ENCODE results near the gene MACROD2.

MACROD2 gene

DNA sequence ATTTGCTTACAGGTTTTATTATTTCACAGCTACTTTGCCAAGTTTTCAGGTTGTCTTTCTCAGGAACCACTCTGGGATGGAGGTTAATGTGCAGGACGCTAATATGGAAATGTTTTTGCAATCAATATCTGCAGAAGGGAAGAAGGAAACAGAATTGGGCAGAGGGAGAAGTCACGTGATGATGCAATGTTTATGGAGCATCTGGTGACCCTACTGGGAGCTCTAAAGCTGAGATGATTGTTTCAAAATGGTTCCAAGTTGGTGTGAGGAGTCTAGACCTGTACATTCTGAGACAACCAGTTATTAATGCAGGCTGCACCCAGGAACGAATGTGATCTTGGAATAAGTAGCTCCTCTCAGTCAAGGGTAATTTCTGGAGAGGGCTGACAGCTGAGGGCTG is 1247.5 kb downstream of the MACROD2 start (continued):
- no peak for TF ChIP-seq KLF7 (tag by site-specific recombination; IDR thresholded peaks at IDR 0.05; ENCODE audit: borderline replicate concordance)

DNA sequence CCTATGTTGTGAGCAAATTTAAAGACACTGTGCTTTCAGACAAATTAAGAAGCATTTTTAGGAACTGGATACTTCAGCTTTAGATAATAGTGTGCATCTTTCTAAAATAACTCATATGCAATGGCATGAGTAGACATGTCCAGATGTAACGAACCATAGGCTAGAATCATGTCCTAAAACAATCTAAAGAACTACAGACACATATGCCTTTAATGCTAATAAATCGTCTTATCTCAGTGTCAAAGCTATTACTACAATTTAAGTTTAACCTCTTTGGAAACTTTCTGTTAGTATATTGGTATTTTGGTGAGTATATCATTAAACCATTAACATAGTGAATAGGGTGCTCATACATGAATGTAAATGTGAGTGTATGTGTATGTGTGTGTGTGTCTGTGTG is 1250.6 kb downstream of the MACROD2 start:
- TF ChIP-seq SCRT1 (tag by site-specific recombination; IDR thresholded peaks at IDR 0.05; ENCODE audit: borderline replicate concordance) (no peak), ZFP69B (tag by site-specific recombination; IDR thresholded peaks at IDR 0.05) (no peak), ZNF19 (tag by site-specific recombination; IDR thresholded peaks at IDR 0.05; ENCODE audit: low read depth) (no peak), ZNF112 (tag by site-specific recombination; IDR thresholded peaks at IDR 0.05) (no peak), SP3 (tag by site-specific recombination; IDR thresholded peaks at IDR 0.05) (no peak), ZBTB17 (tag by site-specific recombination; IDR thresholded peaks at IDR 0.05) (no peak), ZBTB21 (tag by site-specific recombination; IDR thresholded peaks at IDR 0.05) (no peak), ZNF510 (tag by site-specific recombination; IDR thresholded peaks at IDR 0.05; ENCODE audit: insufficient replicate concordance) (no peak), ZNF24 (tag by site-specific recombination; IDR thresholded peaks at IDR 0.05) (no peak), ZNF324 (tag by site-specific recombination; IDR thresholded peaks at IDR 0.05) (no peak), ZNF670 (tag by site-specific recombination; IDR thresholded peaks at IDR 0.05; ENCODE audit: low read depth) (no peak), ZFP37 (tag by site-specific recombination; IDR thresholded peaks at IDR 0.05) (no peak), HOXC10 (CRISPR knock-in tag; IDR thresholded peaks at IDR 0.05) (no peak)
- TF ChIP-seq, protein P1, sequence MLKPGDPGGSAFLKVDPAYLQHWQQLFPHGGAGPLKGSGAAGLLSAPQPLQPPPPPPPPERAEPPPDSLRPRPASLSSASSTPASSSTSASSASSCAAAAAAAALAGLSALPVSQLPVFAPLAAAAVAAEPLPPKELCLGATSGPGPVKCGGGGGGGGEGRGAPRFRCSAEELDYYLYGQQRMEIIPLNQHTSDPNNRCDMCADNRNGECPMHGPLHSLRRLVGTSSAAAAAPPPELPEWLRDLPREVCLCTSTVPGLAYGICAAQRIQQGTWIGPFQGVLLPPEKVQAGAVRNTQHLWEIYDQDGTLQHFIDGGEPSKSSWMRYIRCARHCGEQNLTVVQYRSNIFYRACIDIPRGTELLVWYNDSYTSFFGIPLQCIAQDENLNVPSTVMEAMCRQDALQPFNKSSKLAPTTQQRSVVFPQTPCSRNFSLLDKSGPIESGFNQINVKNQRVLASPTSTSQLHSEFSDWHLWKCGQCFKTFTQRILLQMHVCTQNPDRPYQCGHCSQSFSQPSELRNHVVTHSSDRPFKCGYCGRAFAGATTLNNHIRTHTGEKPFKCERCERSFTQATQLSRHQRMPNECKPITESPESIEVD (tag by site-specific recombination; IDR thresholded peaks at IDR 0.05), result no peak
- TF ChIP-seq, protein P2, sequence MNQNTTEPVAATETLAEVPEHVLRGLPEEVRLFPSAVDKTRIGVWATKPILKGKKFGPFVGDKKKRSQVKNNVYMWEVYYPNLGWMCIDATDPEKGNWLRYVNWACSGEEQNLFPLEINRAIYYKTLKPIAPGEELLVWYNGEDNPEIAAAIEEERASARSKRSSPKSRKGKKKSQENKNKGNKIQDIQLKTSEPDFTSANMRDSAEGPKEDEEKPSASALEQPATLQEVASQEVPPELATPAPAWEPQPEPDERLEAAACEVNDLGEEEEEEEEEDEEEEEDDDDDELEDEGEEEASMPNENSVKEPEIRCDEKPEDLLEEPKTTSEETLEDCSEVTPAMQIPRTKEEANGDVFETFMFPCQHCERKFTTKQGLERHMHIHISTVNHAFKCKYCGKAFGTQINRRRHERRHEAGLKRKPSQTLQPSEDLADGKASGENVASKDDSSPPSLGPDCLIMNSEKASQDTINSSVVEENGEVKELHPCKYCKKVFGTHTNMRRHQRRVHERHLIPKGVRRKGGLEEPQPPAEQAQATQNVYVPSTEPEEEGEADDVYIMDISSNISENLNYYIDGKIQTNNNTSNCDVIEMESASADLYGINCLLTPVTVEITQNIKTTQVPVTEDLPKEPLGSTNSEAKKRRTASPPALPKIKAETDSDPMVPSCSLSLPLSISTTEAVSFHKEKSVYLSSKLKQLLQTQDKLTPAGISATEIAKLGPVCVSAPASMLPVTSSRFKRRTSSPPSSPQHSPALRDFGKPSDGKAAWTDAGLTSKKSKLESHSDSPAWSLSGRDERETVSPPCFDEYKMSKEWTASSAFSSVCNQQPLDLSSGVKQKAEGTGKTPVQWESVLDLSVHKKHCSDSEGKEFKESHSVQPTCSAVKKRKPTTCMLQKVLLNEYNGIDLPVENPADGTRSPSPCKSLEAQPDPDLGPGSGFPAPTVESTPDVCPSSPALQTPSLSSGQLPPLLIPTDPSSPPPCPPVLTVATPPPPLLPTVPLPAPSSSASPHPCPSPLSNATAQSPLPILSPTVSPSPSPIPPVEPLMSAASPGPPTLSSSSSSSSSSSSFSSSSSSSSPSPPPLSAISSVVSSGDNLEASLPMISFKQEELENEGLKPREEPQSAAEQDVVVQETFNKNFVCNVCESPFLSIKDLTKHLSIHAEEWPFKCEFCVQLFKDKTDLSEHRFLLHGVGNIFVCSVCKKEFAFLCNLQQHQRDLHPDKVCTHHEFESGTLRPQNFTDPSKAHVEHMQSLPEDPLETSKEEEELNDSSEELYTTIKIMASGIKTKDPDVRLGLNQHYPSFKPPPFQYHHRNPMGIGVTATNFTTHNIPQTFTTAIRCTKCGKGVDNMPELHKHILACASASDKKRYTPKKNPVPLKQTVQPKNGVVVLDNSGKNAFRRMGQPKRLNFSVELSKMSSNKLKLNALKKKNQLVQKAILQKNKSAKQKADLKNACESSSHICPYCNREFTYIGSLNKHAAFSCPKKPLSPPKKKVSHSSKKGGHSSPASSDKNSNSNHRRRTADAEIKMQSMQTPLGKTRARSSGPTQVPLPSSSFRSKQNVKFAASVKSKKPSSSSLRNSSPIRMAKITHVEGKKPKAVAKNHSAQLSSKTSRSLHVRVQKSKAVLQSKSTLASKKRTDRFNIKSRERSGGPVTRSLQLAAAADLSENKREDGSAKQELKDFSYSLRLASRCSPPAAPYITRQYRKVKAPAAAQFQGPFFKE (tag by site-specific recombination; IDR thresholded peaks at IDR 0.05; ENCODE audit: borderline replicate concordance), result no peak
- TF ChIP-seq, protein P3, sequence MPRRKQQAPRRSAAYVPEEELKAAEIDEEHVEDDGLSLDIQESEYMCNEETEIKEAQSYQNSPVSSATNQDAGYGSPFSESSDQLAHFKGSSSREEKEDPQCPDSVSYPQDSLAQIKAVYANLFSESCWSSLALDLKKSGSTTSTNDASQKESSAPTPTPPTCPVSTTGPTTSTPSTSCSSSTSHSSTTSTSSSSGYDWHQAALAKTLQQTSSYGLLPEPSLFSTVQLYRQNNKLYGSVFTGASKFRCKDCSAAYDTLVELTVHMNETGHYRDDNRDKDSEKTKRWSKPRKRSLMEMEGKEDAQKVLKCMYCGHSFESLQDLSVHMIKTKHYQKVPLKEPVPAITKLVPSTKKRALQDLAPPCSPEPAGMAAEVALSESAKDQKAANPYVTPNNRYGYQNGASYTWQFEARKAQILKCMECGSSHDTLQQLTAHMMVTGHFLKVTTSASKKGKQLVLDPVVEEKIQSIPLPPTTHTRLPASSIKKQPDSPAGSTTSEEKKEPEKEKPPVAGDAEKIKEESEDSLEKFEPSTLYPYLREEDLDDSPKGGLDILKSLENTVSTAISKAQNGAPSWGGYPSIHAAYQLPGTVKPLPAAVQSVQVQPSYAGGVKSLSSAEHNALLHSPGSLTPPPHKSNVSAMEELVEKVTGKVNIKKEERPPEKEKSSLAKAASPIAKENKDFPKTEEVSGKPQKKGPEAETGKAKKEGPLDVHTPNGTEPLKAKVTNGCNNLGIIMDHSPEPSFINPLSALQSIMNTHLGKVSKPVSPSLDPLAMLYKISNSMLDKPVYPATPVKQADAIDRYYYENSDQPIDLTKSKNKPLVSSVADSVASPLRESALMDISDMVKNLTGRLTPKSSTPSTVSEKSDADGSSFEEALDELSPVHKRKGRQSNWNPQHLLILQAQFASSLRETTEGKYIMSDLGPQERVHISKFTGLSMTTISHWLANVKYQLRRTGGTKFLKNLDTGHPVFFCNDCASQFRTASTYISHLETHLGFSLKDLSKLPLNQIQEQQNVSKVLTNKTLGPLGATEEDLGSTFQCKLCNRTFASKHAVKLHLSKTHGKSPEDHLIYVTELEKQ (tag by site-specific recombination; IDR thresholded peaks at IDR 0.05; ENCODE audit: borderline replicate concordance), result no peak
- TF ChIP-seq, protein P4, sequence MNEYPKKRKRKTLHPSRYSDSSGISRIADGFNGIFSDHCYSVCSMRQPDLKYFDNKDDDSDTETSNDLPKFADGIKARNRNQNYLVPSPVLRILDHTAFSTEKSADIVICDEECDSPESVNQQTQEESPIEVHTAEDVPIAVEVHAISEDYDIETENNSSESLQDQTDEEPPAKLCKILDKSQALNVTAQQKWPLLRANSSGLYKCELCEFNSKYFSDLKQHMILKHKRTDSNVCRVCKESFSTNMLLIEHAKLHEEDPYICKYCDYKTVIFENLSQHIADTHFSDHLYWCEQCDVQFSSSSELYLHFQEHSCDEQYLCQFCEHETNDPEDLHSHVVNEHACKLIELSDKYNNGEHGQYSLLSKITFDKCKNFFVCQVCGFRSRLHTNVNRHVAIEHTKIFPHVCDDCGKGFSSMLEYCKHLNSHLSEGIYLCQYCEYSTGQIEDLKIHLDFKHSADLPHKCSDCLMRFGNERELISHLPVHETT (tag by site-specific recombination; IDR thresholded peaks at IDR 0.05), result no peak
- TF ChIP-seq, protein P5, sequence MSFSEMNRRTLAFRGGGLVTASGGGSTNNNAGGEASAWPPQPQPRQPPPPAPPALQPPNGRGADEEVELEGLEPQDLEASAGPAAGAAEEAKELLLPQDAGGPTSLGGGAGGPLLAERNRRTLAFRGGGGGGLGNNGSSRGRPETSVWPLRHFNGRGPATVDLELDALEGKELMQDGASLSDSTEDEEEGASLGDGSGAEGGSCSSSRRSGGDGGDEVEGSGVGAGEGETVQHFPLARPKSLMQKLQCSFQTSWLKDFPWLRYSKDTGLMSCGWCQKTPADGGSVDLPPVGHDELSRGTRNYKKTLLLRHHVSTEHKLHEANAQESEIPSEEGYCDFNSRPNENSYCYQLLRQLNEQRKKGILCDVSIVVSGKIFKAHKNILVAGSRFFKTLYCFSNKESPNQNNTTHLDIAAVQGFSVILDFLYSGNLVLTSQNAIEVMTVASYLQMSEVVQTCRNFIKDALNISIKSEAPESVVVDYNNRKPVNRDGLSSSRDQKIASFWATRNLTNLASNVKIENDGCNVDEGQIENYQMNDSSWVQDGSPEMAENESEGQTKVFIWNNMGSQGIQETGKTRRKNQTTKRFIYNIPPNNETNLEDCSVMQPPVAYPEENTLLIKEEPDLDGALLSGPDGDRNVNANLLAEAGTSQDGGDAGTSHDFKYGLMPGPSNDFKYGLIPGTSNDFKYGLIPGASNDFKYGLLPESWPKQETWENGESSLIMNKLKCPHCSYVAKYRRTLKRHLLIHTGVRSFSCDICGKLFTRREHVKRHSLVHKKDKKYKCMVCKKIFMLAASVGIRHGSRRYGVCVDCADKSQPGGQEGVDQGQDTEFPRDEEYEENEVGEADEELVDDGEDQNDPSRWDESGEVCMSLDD (tag by site-specific recombination; IDR thresholded peaks at IDR 0.05), result no peak
- ChIA-PET POLR2A (no interaction called here), CTCF (interaction anchor here (0.6 kb wide), 1 partner anchor 912 kb away, joined by 3 read pairs; no protein-coding TSS in a partner anchor)
- Histone ChIP-seq H3K27ac (ENCODE audit: extremely low read depth, low read depth, low read length) (no peak overlapping the region), H3K9me3 (ENCODE audit: control insufficient read depth, insufficient read depth, low read depth, low read length) (no peaks in the 10 kb centered on the region), H3K4me3 (ENCODE audit: low read depth, low read length) (no peak overlapping the region), H3K4me1 (ENCODE audit: control insufficient read depth, insufficient read depth, low read length) (no peaks in the 10 kb centered on the region), H3K36me3 (ENCODE audit: control insufficient read depth in 2 of 2, insufficient read depth in 1 of 2, low read length in 2 of 2) (no peaks in the 10 kb centered on the region)
